GM18951 (cell line): ENCODE results near the gene MS4A7.

Experiments
- POLR2A ChIP-seq: IDR thresholded peaks from 4 replicates; pipeline ENCODE4 v1.6.1; 2011; ENCODE audit warnings: mild to moderate bottlenecking; ENCODE audit not compliant: insufficient read length, insufficient read depth; ENCODE audit errors: extremely low read depth
- in situ Hi-C: fragments of 300-500 bp; cut with MboI; formaldehyde crosslinking; loops from one replicate; pipeline ENCODE4 v1.12.0; 2022; ENCODE audit warnings: low sequenced_read_pairs, mixed read lengths, inconsistent platforms; ENCODE audit not compliant: unreplicated experiment

The MS4A7 gene

DNA sequence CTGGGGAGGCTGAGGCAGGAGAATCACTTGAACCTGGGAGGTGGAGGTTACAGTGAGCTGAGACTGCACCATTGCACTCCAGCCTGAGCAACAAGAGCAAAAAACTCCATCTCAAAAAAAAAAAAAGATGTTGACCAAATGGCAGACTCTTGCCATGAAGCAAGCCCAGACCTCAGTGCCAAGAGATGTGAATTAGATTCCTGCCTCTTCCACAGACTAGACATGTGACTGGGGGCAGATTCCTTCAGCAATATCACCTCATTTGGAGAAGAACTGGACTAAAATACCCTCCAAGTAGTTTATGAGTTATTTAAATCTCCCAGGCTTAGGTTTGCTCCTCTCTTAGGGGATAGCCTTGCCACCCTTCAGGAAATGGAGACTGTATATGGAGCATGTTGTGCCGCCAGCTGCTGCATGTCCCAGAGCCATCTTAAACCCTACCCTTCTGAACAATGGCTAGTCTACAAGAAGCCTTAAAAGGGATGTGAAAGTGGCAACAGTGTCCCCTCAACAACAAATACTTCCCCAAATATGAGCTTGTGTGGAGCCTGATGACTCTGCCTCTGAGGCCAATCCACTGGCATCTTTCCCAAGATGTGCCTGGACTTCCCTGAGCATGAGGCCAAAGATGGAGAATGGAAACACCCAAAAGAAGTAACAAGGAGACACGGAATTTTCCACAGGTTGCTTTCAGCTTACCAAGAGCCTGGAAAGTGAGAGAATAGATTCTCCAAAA lies 763 bp upstream of the MS4A7 start:
- no peak for TF ChIP-seq POLR2A
- in situ Hi-C loops: no loop called here

- in situ Hi-C loops: no loop called here
- no peak for TF ChIP-seq POLR2A
Observed at GRCh38 chr11:60389279-60389910, 11.1 kb downstream of the MS4A7 start.

DNA sequence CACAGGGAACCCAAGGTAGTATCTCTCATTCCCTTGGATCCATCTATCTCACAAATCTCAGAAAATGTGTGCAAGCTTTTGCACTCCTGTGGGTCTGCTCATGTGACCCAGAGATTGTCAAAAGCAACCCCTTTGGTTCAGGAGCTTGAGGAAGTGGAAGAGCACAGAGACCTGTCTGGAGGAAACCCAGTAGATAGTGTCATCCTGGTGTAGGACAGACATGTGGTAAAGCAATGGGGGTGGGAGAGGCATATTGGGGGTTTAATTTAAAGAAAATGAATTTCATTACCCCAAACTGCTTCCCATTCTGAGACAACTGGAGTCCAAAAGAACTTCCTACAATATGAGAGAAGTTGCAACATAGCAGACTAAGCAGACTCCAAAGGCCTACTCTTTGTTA lies 12.1 kb downstream of the MS4A7 start:
- TF ChIP-seq POLR2A: no peak
- in situ Hi-C loops: no loop called here

GRCh38 chr11:60392361-60392760 lies 14.0 kb downstream of the MS4A7 start:
- no peak for TF ChIP-seq POLR2A
- in situ Hi-C loops: no loop called here

GRCh38 chr11:60393016-60393415 lies 14.7 kb downstream of the MS4A7 start:
- in situ Hi-C loops: no loop called here

GRCh38 chr11:60394666-60395380 lies 16.5 kb downstream of the MS4A7 start:
- TF ChIP-seq POLR2A: no peak
- in situ Hi-C loops: no loop called here

More at GRCh38 chr11:60393016-60393415, 14.7 kb downstream of the MS4A7 start:
- TF ChIP-seq POLR2A: no peak

- TF ChIP-seq POLR2A: no peak
- in situ Hi-C loops: no loop called here
Observed at GRCh38 chr11:60396382-60396781, 18.1 kb downstream of the MS4A7 start, which contains the start of gene MS4A14. MS4A14 (plus strand) TSS chr11:60396459; CDS start chr11:60396579, 120 bp downstream.

- no peak for TF ChIP-seq POLR2A
Observed at GRCh38 chr11:60396799-60397198, 18.5 kb downstream of the MS4A7 start.

GRCh38 chr11:60420015-60420414 lies 41.7 kb downstream of the MS4A7 start:
- in situ Hi-C loops: no loop called here
- TF ChIP-seq POLR2A: no peak

More at GRCh38 chr11:60396799-60397198, 18.5 kb downstream of the MS4A7 start:
- in situ Hi-C loops: no loop called here

DNA sequence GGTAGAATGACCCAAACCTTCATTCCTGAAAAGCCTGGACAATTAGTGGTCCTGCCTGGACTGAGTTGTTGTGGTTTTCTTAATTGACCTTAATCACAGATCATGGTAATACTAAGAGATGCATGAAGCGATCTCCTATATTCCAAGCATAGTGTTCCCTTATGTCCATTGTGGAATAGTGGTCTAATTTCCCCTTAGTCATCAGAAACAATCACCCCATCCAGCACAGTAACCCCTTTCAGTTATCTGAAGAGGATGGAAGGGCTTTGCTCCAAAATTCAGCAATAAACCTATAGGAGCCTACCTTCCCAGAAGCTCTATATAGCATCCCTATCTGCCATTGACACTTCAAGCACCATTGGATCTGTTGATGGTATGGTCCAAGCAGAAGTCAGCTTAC lies 44.3 kb downstream of the MS4A7 start:
- in situ Hi-C loops: no loop called here
- no peak for TF ChIP-seq POLR2A

DNA sequence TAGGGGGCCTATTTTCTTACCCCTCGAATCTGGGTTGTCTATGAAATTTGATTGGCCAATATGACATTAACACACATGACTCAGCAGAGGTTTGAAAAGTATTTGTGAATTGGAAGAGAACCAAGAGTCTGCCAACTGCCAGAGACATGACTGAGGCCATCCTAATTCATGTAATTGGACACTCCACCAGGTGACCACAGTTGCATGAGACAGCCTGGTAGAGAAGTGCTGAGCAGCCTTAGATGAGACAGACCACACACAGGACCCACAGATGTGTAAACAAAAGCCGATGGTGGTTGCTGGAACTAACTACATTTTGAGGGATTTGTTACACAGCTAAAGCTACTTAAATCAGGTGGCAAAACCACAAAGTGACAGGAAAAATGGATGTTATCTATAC lies 50.2 kb downstream of the MS4A7 start:
- no peak for TF ChIP-seq POLR2A
- in situ Hi-C loops: no loop called here

DNA sequence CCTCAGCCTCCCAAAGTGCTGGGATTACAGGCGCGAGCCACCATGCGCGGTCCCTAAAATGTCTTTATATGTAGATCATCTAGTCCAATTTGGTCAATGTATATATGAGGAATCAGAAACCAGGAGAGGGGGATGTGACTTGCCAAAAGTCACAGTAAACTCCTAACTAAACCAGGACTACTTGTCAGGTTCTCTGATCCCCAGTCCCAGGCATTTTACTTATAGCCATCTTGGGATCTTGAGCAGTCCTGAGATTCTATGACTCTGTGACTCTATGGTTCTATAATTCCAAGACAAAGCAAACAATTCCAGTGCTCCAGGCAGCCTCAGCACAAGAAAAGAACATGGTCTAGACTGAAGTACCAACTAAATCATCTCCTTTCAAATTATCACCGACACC lies 50.9 kb downstream of the MS4A7 start, which contains the start of gene MS4A5:
TSS of gene MS4A5 (plus strand) at position 301 of the 400 bp plus-strand sequence. CDS start 103 bp downstream, outside the sequence.
- in situ Hi-C loops: no loop called here
- no peak for TF ChIP-seq POLR2A

DNA sequence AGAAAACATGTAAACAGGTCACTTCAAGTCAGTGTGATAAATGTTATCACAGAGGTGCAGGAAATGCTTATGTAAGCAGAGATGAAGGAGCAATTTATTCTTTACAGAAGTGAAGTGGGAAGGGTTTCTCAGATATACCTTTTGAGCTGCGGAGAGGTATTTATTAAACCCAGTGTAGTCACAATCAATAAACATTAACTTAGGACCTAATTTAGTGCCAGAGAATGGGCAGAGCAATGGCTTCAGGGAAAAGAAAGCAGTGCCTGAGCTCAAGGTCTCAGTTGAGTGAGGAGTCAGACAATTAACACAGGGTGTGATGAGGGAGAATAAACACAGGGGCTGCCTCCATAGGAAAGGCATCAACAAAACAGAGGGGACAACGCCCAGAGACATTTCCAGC lies 52.9 kb downstream of the MS4A7 start:
- in situ Hi-C loops: no loop called here
- no peak for TF ChIP-seq POLR2A

DNA sequence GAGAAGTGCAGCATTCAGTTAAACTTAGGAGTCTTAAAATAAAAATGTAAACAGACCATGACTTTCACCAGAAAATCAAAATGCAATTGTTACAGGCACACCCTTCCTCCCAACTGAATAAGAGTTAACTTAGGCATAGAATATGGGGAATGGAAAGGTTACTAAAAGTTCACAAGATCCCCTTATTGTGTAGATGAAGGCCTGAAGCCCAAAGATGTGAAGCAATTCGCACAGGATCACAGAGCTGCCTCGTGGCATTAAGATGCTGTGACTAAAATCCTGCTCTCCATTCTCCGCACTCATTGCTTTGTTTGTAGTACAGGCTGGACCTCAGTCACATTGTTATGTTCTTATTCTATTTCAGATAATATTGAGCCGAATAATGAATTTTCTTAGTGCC lies 55.1 kb downstream of the MS4A7 start:
- in situ Hi-C loops: no loop called here

More for the DNA sequence above, 55.1 kb downstream of the MS4A7 start:
- no peak for TF ChIP-seq POLR2A
